Iris pigment epithelial cell (primary cell): ENCODE measurements around the gene TUFT1.
A peak's percentile ranks its signal among the peaks of the same experiment; 100 is the strongest.
"Not testable (repeated sequence)": the region's sequence is repeated elsewhere in the genome, so short reads cannot be mapped to it uniquely, and the experiment has no call there.

Source experiments
- DNase-seq: peaks from one replicate; pipeline ENCODE4 v3.0.0-alpha.2; 2011; ENCODE audit warnings: low read depth

Gene TUFT1

DNA sequence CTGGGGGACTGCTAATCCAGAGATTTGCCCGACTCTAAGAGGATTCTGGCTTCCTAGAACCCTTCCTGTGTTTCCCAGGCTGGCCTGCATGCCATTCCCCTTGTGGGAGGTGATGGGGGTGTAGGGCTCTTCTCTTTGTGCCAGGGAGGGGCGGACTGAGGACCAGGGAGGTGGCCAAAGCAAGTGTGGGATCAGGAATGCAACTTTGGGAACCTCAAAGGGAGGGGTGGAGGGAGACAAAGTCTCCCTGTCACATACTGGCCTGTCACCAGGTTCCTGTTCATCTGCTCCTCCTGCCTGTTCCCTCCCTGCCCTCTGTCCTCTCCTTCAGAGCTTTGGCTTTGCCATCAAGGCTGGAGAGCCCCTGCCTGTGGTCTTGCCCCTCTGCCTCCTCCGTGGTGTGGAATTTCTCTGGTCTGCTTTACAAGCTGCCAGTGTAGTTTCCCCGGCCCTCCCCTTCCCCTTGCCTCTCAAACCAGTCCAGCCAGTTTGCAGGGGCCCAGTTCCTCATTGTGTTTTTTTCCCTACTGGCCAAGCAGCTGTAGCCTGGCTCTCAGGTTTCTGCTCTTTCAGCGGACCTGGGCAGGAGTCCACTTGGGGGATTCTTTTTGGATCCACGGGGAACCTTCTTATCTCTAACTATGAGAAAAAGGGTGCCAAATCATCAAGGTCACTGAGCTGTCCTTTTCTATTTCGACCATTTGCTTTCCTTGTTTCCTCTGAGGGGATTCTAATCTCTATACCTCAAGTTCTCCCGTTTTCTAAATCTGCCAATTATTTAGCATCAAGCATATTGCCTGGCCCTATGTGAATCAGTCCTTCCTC lies 27.1 kb upstream of the TUFT1 start:
- no peak for DNase-seq

GRCh38 chr1:151513626-151514121 lies 26.4 kb upstream of the TUFT1 start:
- DNase-seq: no peak

- DNase-seq: no peak
Measured at GRCh38 chr1:151514366-151514765, 25.7 kb upstream of the TUFT1 start.

- DNase-seq: no peak
Measured at GRCh38 chr1:151515265-151515664, 24.8 kb upstream of the TUFT1 start.

- no peak for DNase-seq
Measured at GRCh38 chr1:151516031-151516511, 24.0 kb upstream of the TUFT1 start.

DNA sequence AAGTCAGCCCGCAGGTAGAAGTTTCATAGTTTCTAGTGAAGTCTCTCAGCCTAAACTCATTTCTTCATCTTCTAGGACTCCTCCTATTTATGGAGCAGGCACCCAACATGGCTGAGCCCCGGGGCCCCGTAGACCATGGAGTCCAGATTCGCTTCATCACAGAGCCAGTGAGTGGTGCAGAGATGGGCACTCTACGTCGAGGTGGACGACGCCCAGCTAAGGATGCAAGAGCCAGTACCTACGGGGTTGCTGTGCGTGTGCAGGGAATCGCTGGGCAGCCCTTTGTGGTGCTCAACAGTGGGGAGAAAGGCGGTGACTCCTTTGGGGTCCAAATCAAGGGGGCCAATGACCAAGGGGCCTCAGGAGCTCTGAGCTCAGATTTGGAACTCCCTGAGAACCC lies 21.7 kb upstream of the TUFT1 start:
- DNase-seq: no peak

- DNase-seq: no peak
Measured at GRCh38 chr1:151518936-151519335, 21.2 kb upstream of the TUFT1 start.

GRCh38 chr1:151519667-151520066 lies 20.4 kb upstream of the TUFT1 start:
- DNase-seq: no peak

DNA sequence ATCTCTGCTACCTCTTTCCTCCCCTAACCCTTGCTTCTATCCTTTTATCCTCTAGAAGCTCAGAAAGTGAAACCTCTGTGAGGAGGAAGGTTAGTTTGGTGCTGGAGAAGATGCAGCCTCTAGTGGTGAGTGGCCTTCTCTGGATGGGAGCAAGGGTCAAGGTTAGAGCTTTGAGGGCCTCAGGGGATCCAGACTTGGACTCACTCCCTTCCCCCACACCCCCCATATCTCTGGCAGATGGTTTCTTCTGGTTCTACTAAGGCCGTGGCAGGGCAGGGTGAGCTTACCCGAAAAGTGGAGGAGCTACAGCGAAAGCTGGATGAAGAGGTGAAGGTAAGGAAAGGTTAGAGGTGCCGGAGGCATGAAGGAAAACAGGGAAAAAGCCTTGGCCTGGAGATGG lies 19.8 kb upstream of the TUFT1 start:
- no peak for DNase-seq

GRCh38 chr1:151522427-151522826 lies 17.7 kb upstream of the TUFT1 start:
- DNase-seq: not testable (repeated sequence)

DNA sequence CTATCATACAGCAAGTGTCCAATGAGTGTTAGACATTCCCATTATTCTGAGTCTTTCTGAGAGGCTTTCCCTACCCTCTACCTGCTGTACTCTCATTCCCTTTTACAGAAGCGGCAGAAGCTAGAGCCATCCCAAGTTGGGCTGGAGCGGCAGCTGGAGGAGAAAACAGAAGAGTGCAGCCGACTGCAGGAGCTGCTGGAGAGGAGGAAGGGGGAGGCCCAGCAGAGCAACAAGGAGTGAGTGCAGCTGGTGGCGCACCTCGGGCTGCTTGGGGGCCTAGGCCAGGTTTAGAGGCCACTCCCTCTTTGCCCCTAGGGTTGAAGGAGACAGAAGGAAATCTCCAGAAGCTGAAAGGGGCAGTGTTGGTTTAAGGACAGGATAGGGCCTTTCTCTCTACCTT lies 16.8 kb upstream of the TUFT1 start:
- DNase-seq: no peak

DNA sequence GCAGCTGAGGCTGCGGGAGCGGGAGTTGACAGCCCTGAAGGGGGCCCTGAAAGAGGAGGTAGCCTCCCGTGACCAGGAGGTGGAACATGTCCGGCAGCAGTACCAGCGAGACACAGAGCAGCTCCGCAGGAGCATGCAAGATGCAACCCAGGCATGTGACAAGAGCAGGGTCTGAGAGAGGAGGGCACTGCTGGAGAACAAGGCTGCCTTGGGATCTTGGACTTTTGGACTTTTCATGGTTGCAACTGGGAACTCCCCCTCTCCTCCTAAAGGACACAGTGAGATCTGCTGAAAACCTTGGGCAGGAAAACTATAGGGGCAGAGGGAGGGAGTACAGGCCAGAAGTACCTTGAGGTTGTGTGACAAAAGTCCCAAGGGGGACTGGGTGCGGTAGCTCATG lies 15.4 kb upstream of the TUFT1 start:
- no peak for DNase-seq

- DNase-seq: no peak
Measured at GRCh38 chr1:151526735-151527525, 13.2 kb upstream of the TUFT1 start.

- DNase-seq: no peak
Measured at GRCh38 chr1:151529211-151529702, 10.9 kb upstream of the TUFT1 start.

DNA sequence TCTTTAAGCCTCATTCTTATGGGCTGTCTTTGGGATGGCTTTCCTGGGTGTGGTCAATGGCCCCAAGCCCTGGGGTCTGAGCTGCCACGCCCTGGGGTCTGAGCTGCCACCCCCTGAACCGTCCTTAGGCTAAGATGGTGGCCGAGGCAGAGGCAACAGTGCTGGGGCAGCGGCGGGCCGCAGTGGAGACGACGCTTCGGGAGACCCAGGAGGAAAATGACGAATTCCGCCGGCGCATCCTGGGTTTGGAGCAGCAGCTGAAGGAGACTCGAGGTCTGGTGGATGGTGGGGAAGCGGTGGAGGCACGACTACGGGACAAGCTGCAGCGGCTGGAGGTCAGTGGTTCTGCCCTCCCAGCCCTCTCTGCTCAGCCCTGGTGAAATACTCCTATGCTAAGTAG lies 10.3 kb upstream of the TUFT1 start:
- no peak for DNase-seq

DNA sequence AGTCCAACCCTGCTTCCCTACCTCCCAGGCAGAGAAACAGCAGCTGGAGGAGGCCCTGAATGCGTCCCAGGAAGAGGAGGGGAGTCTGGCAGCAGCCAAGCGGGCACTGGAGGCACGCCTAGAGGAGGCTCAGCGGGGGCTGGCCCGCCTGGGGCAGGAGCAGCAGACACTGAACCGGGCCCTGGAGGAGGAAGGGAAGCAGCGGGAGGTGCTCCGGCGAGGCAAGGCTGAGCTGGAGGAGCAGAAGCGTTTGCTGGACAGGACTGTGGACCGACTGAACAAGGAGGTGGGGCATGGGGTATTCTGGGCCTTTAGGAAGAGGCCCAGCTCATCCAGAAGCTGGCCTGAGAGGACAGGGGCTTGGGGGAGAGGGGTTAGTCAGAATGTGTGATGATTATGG lies 9.6 kb upstream of the TUFT1 start:
- no peak for DNase-seq

- no peak for DNase-seq
Measured at GRCh38 chr1:151533870-151534269, 6.2 kb upstream of the TUFT1 start.

GRCh38 chr1:151534662-151535278 lies 5.3 kb upstream of the TUFT1 start:
- DNase-seq: peak; percentile 71

DNA sequence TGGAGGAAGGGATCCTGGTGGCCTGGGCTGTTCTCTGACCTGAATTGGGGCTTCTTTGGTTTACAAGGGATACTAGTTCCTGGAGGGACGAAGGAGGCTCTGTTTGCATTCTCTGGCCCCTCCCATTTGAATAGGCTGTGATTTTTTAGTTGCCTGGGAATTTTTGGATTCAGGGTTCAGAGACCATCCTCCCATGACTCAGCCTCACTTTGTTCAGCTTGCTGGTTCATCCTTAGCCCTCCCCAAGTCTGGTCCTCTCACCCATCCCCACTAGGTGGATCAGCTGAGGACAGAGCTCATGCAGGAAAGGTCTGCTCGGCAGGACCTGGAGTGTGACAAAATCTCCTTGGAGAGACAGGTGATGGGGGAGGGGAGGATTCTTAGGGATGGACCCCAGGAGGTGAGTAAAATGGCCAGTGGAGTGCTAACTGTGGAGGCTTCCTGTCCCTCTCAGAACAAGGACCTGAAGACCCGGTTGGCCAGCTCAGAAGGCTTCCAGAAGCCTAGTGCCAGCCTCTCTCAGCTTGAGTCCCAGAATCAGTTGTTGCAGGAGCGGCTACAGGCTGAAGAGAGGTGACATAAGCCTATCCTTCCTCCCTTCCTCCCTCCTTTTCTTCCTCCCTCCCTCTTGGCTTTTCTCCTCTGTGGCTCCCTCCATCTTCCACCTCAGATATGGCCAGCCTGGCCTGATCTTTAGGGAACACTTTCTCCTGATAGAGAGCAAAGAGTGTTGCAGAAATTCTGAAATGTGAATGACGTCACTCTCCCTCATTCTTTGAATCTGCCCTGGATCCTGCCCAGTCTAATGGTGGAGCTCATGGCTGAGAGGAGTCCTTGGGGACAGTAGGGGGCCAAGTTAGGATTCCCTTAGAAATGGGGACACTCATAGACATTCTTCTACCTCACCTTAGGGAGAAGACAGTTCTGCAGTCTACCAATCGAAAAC lies 4.5 kb upstream of the TUFT1 start:
- DNase-seq: no peak

DNA sequence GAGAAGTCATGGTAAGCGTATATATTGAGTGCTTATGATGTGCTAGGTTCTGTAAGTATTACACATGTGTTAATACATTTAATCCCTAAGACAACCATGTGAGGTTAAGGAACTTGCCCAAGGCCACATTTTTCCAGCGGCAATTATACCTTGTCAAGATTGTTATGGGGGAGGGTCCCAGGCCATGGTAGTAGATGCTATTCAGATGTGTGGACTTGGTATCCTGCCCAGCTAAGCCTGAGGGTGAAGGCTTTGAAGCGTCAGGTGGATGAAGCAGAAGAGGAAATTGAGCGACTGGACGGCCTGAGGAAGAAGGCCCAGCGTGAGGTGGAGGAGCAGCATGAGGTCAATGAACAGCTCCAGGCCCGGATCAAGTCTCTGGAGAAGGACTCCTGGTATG lies 3.6 kb upstream of the TUFT1 start:
- no peak for DNase-seq

DNA sequence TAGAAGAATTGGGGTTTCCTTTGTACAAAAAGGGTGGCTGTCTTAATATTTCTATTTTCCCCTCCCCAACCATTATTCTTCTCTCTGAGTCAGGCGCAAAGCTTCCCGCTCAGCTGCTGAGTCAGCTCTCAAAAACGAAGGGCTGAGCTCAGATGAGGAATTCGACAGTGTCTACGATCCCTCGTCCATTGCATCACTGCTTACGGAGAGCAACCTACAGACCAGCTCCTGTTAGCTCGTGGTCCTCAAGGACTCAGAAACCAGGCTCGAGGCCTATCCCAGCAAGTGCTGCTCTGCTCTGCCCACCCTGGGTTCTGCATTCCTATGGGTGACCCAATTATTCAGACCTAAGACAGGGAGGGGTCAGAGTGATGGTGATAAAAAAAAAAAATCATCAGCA lies 3.0 kb upstream of the TUFT1 start:
- peak; percentile 99 for DNase-seq
